H1 (cell line): ENCODE measurements around the gene HARS1. TPM values are rescaled to one million over a fixed set of nuclear protein-coding genes. Genes with fewer than 3 reads are reported as not detected.

Experiments
- CHD2 ChIP-seq: IDR thresholded peaks from 2 replicates; pipeline ENCODE4 v1.6.1; 2012; ENCODE audit warnings: low read length, improper control_type of control experiment
- KDM1A ChIP-seq: fragments of 200-600, 300-600 bp; sonication (generic); IDR thresholded peaks from 2 replicates; pipeline ENCODE4 v1.7.1; 2016; ENCODE audit warnings: mild to moderate bottlenecking, low read length, borderline replicate concordance
- POLR2AphosphoS5 ChIP-seq: IDR thresholded peaks from 2 replicates; pipeline ENCODE4 v1.6.1; 2011; ENCODE audit warnings: low read depth, low read length
- RNF2 ChIP-seq: fragments of 200-900, 300-1000 bp; sonication (generic); IDR thresholded peaks from 2 replicates; pipeline ENCODE4 v1.7.1; 2016; ENCODE audit warnings: borderline replicate concordance, low read depth, mild to moderate bottlenecking, antibody characterized with exemption, low read length; ENCODE audit not compliant: poor library complexity, severe bottlenecking; ENCODE audit errors: missing control alignments
- SRF ChIP-seq: IDR thresholded peaks from 2 replicates; pipeline ENCODE4 v1.6.1; 2011; ENCODE audit warnings: mild to moderate bottlenecking, low read depth, low read length, moderate library complexity
- polyA plus RNA-seq, 7 experiments: library from polyadenylated mRNA; depleted of rRNA in 3 of 7; stranded (reverse) in 5 of 7; unstranded in 2 of 7; fragments of >200 nt in 5 of 7; fragments of 200-250 nt in 2 of 7; gene quantifications; 1 replicate in 5 of 7; 2 replicates in 1 of 7; 4 replicates in 1 of 7; pipeline versions ENCODE4 v1.2.1 to v1.2.3, GENCODE V29; 2011 to 2013; ENCODE audit warnings: missing spikeins in 2 of 7, mixed read lengths in 2 of 7
- total RNA-seq: library from RNA; stranded (reverse); fragmentation: NEBNext Ultra II Directional; extraction: Animal tissue kit (Norgen Biotek cat#: 25700); gene quantifications from 2 replicates; pipeline ENCODE4 v1.2.1, GENCODE V29; 2021
- TF ChIP-seq, protein P1 (sequence below): fragments of 300-600 bp; sonication (generic); IDR thresholded peaks from 2 replicates; pipeline ENCODE4 v1.7.1; 2012; ENCODE audit warnings: low read length, moderate library complexity, mild to moderate bottlenecking, inconsistent platforms; ENCODE audit not compliant: insufficient replicate concordance
- TF ChIP-seq, protein P2 (sequence below): IDR thresholded peaks from 2 replicates; pipeline ENCODE4 v1.6.1; 2012; ENCODE audit warnings: inconsistent platforms

Gene HARS1
- total and polyA plus RNA-seq, 2 of the 8 experiments (the other 6 are each of a cell fraction or from before 2014, with no cell fraction given): 27.8 to 56.8 TPM

DNA sequence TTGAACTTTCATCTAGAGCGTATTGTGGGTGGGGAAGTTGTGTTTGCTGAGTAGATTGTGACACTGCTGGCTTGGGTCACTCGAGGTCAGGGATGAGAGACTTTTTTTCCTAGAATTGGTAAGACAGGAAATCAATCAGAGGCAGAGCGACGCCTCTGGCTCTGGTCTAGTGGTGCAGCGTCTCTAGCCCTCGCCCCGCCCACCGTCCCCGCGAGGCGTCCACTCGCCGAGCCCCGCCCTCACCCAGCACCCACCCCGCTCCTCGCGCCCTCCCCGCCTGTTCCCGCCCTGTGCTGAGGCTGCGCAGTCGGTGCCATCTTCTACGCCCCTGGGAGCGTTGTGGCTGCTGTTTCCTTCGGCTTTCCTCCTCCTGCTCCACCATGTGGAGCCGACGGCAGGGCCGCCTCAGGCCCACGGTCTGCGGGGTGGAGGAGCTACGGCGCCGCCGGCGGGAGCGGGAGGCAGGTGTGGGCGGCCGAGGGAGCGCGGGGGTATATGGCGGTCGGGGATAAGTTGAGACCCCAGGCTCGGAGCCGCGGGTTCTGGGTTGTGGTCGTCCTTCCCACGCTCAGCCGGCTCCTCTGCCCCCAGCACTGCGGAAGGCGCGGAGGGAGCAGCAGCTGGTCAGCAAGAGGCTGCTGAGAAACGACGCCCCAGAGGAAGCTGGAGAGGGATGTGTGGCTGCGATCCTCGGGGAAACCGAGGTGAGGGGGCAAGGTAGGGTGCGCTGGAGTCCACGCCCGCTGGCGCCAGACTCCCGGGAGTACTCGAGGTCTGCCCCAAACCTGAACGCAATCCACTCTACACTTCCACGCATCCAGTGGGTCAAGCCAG, 51.8 kb downstream of the HARS1 start, which contains the start of gene TMCO6 (continued):
- TF ChIP-seq, protein P1, sequence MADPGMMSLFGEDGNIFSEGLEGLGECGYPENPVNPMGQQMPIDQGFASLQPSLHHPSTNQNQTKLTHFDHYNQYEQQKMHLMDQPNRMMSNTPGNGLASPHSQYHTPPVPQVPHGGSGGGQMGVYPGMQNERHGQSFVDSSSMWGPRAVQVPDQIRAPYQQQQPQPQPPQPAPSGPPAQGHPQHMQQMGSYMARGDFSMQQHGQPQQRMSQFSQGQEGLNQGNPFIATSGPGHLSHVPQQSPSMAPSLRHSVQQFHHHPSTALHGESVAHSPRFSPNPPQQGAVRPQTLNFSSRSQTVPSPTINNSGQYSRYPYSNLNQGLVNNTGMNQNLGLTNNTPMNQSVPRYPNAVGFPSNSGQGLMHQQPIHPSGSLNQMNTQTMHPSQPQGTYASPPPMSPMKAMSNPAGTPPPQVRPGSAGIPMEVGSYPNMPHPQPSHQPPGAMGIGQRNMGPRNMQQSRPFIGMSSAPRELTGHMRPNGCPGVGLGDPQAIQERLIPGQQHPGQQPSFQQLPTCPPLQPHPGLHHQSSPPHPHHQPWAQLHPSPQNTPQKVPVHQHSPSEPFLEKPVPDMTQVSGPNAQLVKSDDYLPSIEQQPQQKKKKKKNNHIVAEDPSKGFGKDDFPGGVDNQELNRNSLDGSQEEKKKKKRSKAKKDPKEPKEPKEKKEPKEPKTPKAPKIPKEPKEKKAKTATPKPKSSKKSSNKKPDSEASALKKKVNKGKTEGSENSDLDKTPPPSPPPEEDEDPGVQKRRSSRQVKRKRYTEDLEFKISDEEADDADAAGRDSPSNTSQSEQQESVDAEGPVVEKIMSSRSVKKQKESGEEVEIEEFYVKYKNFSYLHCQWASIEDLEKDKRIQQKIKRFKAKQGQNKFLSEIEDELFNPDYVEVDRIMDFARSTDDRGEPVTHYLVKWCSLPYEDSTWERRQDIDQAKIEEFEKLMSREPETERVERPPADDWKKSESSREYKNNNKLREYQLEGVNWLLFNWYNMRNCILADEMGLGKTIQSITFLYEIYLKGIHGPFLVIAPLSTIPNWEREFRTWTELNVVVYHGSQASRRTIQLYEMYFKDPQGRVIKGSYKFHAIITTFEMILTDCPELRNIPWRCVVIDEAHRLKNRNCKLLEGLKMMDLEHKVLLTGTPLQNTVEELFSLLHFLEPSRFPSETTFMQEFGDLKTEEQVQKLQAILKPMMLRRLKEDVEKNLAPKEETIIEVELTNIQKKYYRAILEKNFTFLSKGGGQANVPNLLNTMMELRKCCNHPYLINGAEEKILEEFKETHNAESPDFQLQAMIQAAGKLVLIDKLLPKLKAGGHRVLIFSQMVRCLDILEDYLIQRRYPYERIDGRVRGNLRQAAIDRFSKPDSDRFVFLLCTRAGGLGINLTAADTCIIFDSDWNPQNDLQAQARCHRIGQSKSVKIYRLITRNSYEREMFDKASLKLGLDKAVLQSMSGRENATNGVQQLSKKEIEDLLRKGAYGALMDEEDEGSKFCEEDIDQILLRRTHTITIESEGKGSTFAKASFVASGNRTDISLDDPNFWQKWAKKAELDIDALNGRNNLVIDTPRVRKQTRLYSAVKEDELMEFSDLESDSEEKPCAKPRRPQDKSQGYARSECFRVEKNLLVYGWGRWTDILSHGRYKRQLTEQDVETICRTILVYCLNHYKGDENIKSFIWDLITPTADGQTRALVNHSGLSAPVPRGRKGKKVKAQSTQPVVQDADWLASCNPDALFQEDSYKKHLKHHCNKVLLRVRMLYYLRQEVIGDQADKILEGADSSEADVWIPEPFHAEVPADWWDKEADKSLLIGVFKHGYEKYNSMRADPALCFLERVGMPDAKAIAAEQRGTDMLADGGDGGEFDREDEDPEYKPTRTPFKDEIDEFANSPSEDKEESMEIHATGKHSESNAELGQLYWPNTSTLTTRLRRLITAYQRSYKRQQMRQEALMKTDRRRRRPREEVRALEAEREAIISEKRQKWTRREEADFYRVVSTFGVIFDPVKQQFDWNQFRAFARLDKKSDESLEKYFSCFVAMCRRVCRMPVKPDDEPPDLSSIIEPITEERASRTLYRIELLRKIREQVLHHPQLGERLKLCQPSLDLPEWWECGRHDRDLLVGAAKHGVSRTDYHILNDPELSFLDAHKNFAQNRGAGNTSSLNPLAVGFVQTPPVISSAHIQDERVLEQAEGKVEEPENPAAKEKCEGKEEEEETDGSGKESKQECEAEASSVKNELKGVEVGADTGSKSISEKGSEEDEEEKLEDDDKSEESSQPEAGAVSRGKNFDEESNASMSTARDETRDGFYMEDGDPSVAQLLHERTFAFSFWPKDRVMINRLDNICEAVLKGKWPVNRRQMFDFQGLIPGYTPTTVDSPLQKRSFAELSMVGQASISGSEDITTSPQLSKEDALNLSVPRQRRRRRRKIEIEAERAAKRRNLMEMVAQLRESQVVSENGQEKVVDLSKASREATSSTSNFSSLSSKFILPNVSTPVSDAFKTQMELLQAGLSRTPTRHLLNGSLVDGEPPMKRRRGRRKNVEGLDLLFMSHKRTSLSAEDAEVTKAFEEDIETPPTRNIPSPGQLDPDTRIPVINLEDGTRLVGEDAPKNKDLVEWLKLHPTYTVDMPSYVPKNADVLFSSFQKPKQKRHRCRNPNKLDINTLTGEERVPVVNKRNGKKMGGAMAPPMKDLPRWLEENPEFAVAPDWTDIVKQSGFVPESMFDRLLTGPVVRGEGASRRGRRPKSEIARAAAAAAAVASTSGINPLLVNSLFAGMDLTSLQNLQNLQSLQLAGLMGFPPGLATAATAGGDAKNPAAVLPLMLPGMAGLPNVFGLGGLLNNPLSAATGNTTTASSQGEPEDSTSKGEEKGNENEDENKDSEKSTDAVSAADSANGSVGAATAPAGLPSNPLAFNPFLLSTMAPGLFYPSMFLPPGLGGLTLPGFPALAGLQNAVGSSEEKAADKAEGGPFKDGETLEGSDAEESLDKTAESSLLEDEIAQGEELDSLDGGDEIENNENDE: no peak
- no peak for TF ChIP-seq CHD2
- TF ChIP-seq KDM1A: no peak
- no peak for TF ChIP-seq SRF
- TF ChIP-seq, protein P2, sequence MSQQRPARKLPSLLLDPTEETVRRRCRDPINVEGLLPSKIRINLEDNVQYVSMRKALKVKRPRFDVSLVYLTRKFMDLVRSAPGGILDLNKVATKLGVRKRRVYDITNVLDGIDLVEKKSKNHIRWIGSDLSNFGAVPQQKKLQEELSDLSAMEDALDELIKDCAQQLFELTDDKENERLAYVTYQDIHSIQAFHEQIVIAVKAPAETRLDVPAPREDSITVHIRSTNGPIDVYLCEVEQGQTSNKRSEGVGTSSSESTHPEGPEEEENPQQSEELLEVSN: peak; percentile 86
- TF ChIP-seq POLR2AphosphoS5: peak; percentile 74; the same call in 1 of the 2 replicates
- no peak for TF ChIP-seq RNF2
